Mucosa of rectum (tissue), 2 donors: ENCODE data around the gene RABEPK.
"Not testable (repeated sequence)": the region's sequence is repeated elsewhere in the genome, so short reads cannot be mapped to it uniquely, and the experiment has no call there.

Source experiments
- H3K27ac ChIP-seq, 2 donors: one replicate each; pipeline ENCODE4 v1.7.0; 2013; ENCODE audit warnings: inconsistent platforms in 2 of 2, low read depth in 2 of 2, low read length in 2 of 2
- H3K27me3 ChIP-seq, 2 donors: one replicate each; pipeline ENCODE4 v1.7.0; 2013; ENCODE audit warnings: low read length in 2 of 2; ENCODE audit not compliant: control insufficient read depth in 2 of 2, insufficient read depth in 2 of 2
- H3K36me3 ChIP-seq, 2 donors: one replicate each; pipeline ENCODE4 v1.7.0; 2013; ENCODE audit warnings: low read length in 2 of 2; ENCODE audit not compliant: control insufficient read depth in 2 of 2, insufficient read depth in 2 of 2
- H3K4me1 ChIP-seq, 2 donors: one replicate each; pipeline ENCODE4 v1.7.0; 2013; ENCODE audit warnings: low read length in 2 of 2, mild to moderate bottlenecking in 1 of 2; ENCODE audit not compliant: control insufficient read depth in 2 of 2, insufficient read depth in 2 of 2
- H3K4me3 ChIP-seq, 2 donors: one replicate each; pipeline ENCODE4 v1.7.0; 2013; ENCODE audit warnings: low read length in 2 of 2
- H3K9ac ChIP-seq, 2 donors: one replicate each; pipeline ENCODE4 v1.7.0; 2013; ENCODE audit warnings: low read length in 2 of 2, low read depth in 1 of 2, mild to moderate bottlenecking in 1 of 2
- H3K9me3 ChIP-seq, 2 donors: one replicate each; pipeline ENCODE4 v1.7.0; 2013; ENCODE audit warnings: low read length in 2 of 2; ENCODE audit not compliant: control insufficient read depth in 2 of 2
- donor health status: healthy.
- donor health status: Normal muscosa, but diverticular disease.

The RABEPK gene

DNA sequence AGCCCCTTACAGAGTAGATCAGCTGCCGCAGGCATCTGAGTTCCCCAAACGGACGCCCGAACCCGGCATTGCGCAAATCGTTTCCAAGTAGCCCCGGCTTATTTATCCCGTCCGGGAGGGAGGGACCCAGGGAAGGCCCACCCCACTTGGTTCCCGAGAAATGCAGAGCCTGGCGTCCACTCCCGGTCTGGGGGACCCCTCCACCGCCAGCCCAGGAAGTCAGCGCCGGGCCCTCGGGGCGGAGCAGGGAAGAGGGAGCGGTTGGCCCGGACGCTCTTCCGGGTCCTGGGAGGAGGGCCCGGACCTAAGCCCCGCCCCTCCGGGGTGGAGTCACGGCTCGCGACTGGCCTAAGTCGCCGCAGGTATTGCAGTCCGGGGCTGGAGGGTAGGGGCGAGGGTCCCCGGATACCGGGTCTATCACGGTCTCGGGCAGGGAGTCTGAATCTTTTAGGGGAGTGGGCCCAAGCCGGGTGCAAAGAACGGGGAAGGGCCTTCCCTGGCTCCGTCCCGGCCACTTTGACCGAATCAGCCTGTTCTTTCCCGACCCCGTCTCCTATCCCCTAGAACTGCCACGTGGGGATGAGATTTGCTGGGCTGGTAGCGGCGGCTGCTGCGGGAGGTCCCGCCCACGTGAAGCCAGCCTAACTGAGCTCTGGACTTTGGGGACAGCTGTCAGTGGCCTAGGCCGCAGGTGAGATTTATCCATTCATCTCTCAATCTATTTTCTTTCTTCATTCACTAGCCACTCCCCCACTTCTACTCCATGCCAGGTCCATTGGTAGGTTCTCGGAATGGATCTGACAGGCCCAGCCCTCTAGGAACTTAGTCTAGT lies at the start of gene RABEPK:
Gene RABEPK (plus strand): TSS at position 327 of the 832 bp plus-strand sequence. CDS start 2,472 bp downstream, outside the sequence.
- Histone ChIP-seq H3K4me1 (peaks cover 5 to 7% of the 10 kb centered on the region in 2 donors), H3K9ac (peak within 1 kb of the TSS; percentile 93), H3K4me3 (peak within 1 kb of the TSS; percentile 89 to 99)

GRCh38 chr9:125151730-125152129 lies 48.6 kb upstream of the RABEPK start:
- no peaks in the 10 kb centered on the region for H3K9me3 ChIP-seq
- peaks cover 44 to 46% of the 10 kb centered on the region in 2 donors for H3K36me3 ChIP-seq
- no peaks in the 10 kb centered on the region for H3K4me1 ChIP-seq
- no peak overlapping the region for H3K9ac ChIP-seq
- H3K27ac ChIP-seq = no peak overlapping the region
- H3K27me3 ChIP-seq = no peaks in the 10 kb centered on the region
- no peak overlapping the region for H3K4me3 ChIP-seq

More for the DNA sequence above, at the start of gene RABEPK:
- Histone ChIP-seq H3K27ac (peak within 1 kb of the TSS; percentile 92 to 93), H3K9me3 (no peaks in the 10 kb centered on the region), H3K36me3 (peaks cover 3 to 4% of the 10 kb centered on the region in 2 donors), H3K27me3 (no peaks in the 10 kb centered on the region)

- Histone ChIP-seq H3K27me3 (no peaks in the 10 kb centered on the region), H3K9me3 (no peaks in the 10 kb centered on the region), H3K27ac (no peak overlapping the region), H3K36me3 (peaks cover 44 to 46% of the 10 kb centered on the region in 2 donors), H3K4me3 (no peak overlapping the region), H3K4me1 (no peaks in the 10 kb centered on the region), H3K9ac (no peak overlapping the region)
These were observed 46.5 kb upstream of the RABEPK start for GRCh38 chr9:125153712-125154367.

- Histone ChIP-seq H3K27me3 (no peaks in the 10 kb centered on the region), H3K4me3 (no peak overlapping the region), H3K36me3 (peaks cover 22 to 24% of the 10 kb centered on the region in 2 donors), H3K27ac (no peak overlapping the region), H3K4me1 (peaks cover 6 to 8% of the 10 kb centered on the region in 2 donors), H3K9me3 (no peaks in the 10 kb centered on the region), H3K9ac (no peak overlapping the region)
These were observed 43.8 kb upstream of the RABEPK start for GRCh38 chr9:125156551-125156950.

DNA sequence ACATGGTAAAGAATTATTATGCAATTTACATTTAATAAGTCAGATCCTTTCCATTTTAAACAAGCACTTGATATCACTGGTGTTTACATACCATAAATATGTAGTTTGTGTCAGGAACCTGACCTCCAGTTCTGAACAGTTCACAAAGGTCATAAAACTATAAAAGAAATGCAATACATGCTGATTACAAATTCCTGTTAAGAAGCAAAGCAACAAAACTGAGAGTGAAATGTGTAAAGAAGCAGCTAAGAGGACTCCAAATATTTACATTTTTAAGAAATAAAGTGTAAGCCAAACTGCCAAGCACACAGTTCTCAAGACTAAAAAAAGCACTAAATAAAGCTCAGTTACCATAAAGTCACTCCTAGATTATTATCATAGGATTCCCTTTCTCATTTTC lies 39.6 kb upstream of the RABEPK start:
- Histone ChIP-seq H3K4me3 (no peak overlapping the region), H3K27ac (no peak overlapping the region), H3K4me1 (peaks cover 6 to 8% of the 10 kb centered on the region in 2 donors), H3K9me3 (no peaks in the 10 kb centered on the region), H3K27me3 (no peaks in the 10 kb centered on the region), H3K9ac (no peak overlapping the region), H3K36me3 (no peaks in the 10 kb centered on the region)

- Histone ChIP-seq H3K4me3 (no peak overlapping the region), H3K9ac (no peak overlapping the region), H3K36me3 (no peaks in the 10 kb centered on the region), H3K27ac (no peak overlapping the region), H3K9me3 (no peaks in the 10 kb centered on the region), H3K4me1 (peaks cover 6 to 8% of the 10 kb centered on the region in 2 donors), H3K27me3 (no peaks in the 10 kb centered on the region)
These were observed 38.9 kb upstream of the RABEPK start for GRCh38 chr9:125161284-125161918.

DNA sequence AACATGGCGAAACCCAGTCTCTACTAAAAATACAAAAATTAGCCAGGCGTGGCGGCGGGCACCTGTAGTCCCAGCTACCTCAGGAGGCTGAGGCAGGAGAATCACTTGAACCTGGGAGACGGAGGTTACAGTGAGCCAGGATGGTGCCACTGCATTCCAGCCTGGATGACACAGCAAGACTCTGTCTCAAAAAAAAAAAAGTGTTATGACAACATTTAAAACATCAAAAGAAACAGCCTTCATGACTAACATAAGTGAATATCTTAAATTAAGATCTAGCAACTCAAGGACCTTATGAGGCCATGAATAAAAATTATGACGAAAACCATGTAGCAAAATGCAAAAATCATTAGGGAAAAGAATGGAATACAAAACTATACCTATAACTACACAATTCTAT lies 37.5 kb upstream of the RABEPK start:
- H3K27ac ChIP-seq, H3K9me3 ChIP-seq, H3K9ac ChIP-seq, H3K36me3 ChIP-seq, H3K4me3 ChIP-seq, H3K27me3 ChIP-seq, H3K4me1 ChIP-seq: not testable (repeated sequence)

- no peak overlapping the region for H3K4me3 ChIP-seq
- no peaks in the 10 kb centered on the region for H3K27me3 ChIP-seq
- H3K9ac ChIP-seq = no peak overlapping the region
- H3K4me1 ChIP-seq = peaks cover 0 to 3% of the 10 kb centered on the region in 2 donors
- H3K36me3 ChIP-seq = peaks cover 12 to 13% of the 10 kb centered on the region in 2 donors
- no peaks in the 10 kb centered on the region for H3K9me3 ChIP-seq
- no peak overlapping the region for H3K27ac ChIP-seq
These were observed 33.6 kb upstream of the RABEPK start for GRCh38 chr9:125166762-125167161.

DNA sequence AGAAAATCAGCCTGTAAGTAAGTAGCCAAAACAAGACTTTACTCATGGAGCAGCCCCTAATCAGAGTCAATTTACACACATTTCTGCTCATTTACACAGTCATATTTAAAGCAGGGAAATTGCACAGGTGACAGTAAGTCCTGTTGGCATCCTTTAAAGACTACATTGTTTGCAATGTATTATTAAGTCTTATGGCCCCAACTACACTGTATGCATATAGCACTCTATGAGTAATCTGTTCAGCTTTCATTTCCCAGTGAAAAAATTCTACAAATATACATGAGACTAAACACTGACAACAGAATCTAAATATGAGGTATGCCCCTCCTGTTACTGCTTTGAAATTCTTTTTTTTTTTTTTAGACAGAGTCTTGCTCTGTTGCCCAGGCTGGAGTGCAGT lies 30.4 kb upstream of the RABEPK start:
- H3K27ac ChIP-seq = no peak overlapping the region
- H3K9me3 ChIP-seq = no peaks in the 10 kb centered on the region
- H3K36me3 ChIP-seq = peaks cover 12 to 13% of the 10 kb centered on the region in 2 donors
- no peaks in the 10 kb centered on the region for H3K27me3 ChIP-seq
- H3K4me3 ChIP-seq = no peak overlapping the region
- H3K9ac ChIP-seq = no peak overlapping the region
- peaks cover 2 to 8% of the 10 kb centered on the region in 2 donors for H3K4me1 ChIP-seq
